Measurements from ENCODE around the gene MED23.
"Not testable (repeated sequence)": the region's sequence is repeated elsewhere in the genome, so short reads cannot be mapped to it uniquely, and the experiment has no call there.

The MED23 gene

GRCh38 chr6:131575834-131576478 lies 52.1 kb downstream of the MED23 start:
- no peak for DNase-seq (ENCODE audit: low read depth in 1 of 2, low spot score in 1 of 2)

GRCh38 chr6:131574686-131575085 lies 53.4 kb downstream of the MED23 start:
- DNase-seq (ENCODE audit: low read depth in 1 of 2, low spot score in 1 of 2): no peak

- no peak for DNase-seq (ENCODE audit: low read depth in 1 of 2, low spot score in 1 of 2)
Observed at GRCh38 chr6:131574133-131574532, 53.9 kb downstream of the MED23 start.

- DNase-seq (ENCODE audit: low read depth in 1 of 2, low spot score in 1 of 2): no peak
Observed at GRCh38 chr6:131572686-131573415, 55.2 kb downstream of the MED23 start, which contains the start of gene ARG1. ARG1 (plus strand) TSS chr6:131573226; CDS start chr6:131573283, 57 bp downstream.

- DNase-seq (ENCODE audit: low read depth in 1 of 2, low spot score in 1 of 2): no peak
Observed at GRCh38 chr6:131568726-131569125, 59.3 kb downstream of the MED23 start.

GRCh38 chr6:131565056-131565455 lies 63.0 kb downstream of the MED23 start:
- no peak for DNase-seq (ENCODE audit: low read depth in 1 of 2, low spot score in 1 of 2)

- DNase-seq (ENCODE audit: low read depth in 1 of 2, low spot score in 1 of 2): no peak
Observed at GRCh38 chr6:131561925-131562707, 65.9 kb downstream of the MED23 start.

GRCh38 chr6:131558922-131559321 lies 69.1 kb downstream of the MED23 start:
- DNase-seq (ENCODE audit: low read depth in 1 of 2, low spot score in 1 of 2): no peak

- DNase-seq (ENCODE audit: low read depth in 1 of 2, low spot score in 1 of 2): no peak
Observed at GRCh38 chr6:131555992-131556391, 72.0 kb downstream of the MED23 start.

GRCh38 chr6:131552572-131552971 lies 75.5 kb downstream of the MED23 start:
- no peak for DNase-seq (ENCODE audit: low read depth in 1 of 2, low spot score in 1 of 2)

- DNase-seq (ENCODE audit: low read depth in 1 of 2, low spot score in 1 of 2): no peak
Observed at GRCh38 chr6:131551902-131552301, 76.1 kb downstream of the MED23 start.

GRCh38 chr6:131549811-131550210 lies 78.2 kb downstream of the MED23 start:
- no peak for DNase-seq (ENCODE audit: low read depth in 1 of 2, low spot score in 1 of 2)

GRCh38 chr6:131548441-131548840 lies 79.6 kb downstream of the MED23 start:
- DNase-seq (ENCODE audit: low read depth in 1 of 2, low spot score in 1 of 2): no peak

GRCh38 chr6:131547488-131547887 lies 80.6 kb downstream of the MED23 start:
- no peak for DNase-seq (ENCODE audit: low read depth in 1 of 2, low spot score in 1 of 2)

- no peak for DNase-seq (ENCODE audit: low read depth in 1 of 2, low spot score in 1 of 2)
Observed at GRCh38 chr6:131545317-131545716, 82.7 kb downstream of the MED23 start.

GRCh38 chr6:131538615-131539014 lies 89.4 kb downstream of the MED23 start:
- not testable (repeated sequence) for DNase-seq (ENCODE audit: low read depth in 1 of 2, low spot score in 1 of 2)

GRCh38 chr6:131532580-131533039 lies 95.4 kb downstream of the MED23 start:
- peak in 1 of 2 donors; percentile 24 for DNase-seq (ENCODE audit: low read depth in 1 of 2, low spot score in 1 of 2)

- not testable (repeated sequence) for DNase-seq (ENCODE audit: low read depth in 1 of 2, low spot score in 1 of 2)
Observed at GRCh38 chr6:131531681-131532080, 96.4 kb downstream of the MED23 start.

- DNase-seq (ENCODE audit: low read depth in 1 of 2, low spot score in 1 of 2): not testable (repeated sequence)
Observed at GRCh38 chr6:131530936-131531335, 97.1 kb downstream of the MED23 start.

- no peak for DNase-seq (ENCODE audit: low read depth in 1 of 2, low spot score in 1 of 2)
Observed at GRCh38 chr6:131524695-131525336, 103.2 kb downstream of the MED23 start.

GRCh38 chr6:131523988-131524673 lies 103.9 kb downstream of the MED23 start:
- no peak for DNase-seq (ENCODE audit: low read depth in 1 of 2, low spot score in 1 of 2)

Data from stimulated activated CD4-positive, alpha-beta T cell treated with anti-CD3 and anti-CD28 coated beads, Interleukin-15, amount 100 ng/mL, for 1 hour (primary cell).